ENCODE results near the gene PTGFRN.

- no peak for TF ChIP-seq POLR2A (IDR thresholded peaks at IDR 0.05)
- TF ChIP-seq CTCF (IDR thresholded peaks at IDR 0.05) = no peak
- TF ChIP-seq EP300 (IDR thresholded peaks at IDR 0.05) = no peak
Observed at GRCh38 chr1:117000142-117000541, 90.4 kb downstream of the PTGFRN start.
